ENCODE results near the gene HSPB8. TPM values are rescaled to one million over a fixed set of nuclear protein-coding genes. Genes with fewer than 3 reads are reported as not detected.

Gene HSPB8
- total and polyA plus RNA-seq, 2 of the 8 experiments (the other 6 are each of a cell fraction or from before 2014, with no cell fraction given) = 11.7 to 28.2 TPM

DNA sequence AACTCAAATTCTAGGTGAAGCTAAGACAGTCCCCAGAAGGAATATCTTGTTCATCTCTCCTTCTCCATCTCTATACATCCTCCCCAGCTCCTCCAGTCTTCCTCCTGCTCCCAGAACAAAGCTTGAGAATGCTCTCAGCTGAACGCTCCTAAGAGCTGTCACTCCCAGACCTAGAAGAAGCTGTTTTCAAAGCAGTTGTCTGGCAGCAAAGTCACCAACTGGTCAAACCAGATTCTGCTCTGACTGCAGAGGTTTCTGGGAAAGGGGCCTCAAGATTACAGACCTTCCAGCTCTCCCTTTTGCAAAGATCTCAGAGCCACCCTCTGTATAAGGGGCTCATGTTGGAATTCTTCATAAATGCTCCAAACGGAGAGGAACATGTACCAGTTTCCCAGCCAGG, 9.6 kb upstream of the HSPB8 start:
- no peaks in the 10 kb centered on the region for H3K79me2 ChIP-seq (ENCODE audit: control insufficient read depth in 1 of 2, insufficient read depth in 2 of 2, low read length in 2 of 2)
- no peak overlapping the region for H2BK15ac ChIP-seq (ENCODE audit: low read length)
- no peak overlapping the region for H3K4me3 ChIP-seq (ENCODE audit: extremely low read depth in 1 of 4, insufficient read depth in 2 of 4, low read depth in 3 of 4, low read length in 4 of 4)
- POLR2A ChIA-PET (ENCODE audit: partially characterized antibody) = no interaction called here
- no peaks in the 10 kb centered on the region; the same call in 1 of the 2 replicates for H3K23me2 ChIP-seq (ENCODE audit: low read depth, low read length)
- H2BK20ac ChIP-seq (ENCODE audit: low read length) = no peak overlapping the region
- H4K8ac ChIP-seq (ENCODE audit: extremely low read depth, insufficient read depth, low read length) = no peak overlapping the region
- 87% methylated on average over 2 of the region's 2 CpGs; no CpG with 5 or more reads in 1 of the 2 experiments for WGBS, 2 experiments (ENCODE audit: extremely low coverage in 1 of 2, insufficient coverage in 1 of 2, insufficient read length in 1 of 2, insufficient replicate concordance in 2 of 2, low coverage in 1 of 2, low lambda C conversion rate in 2 of 2, missing lambda C conversion rate in 1 of 2)
- no peaks in the 10 kb centered on the region for H4K20me1 ChIP-seq (replicated peaks in 1 of 2; ENCODE audit: control insufficient read depth in 1 of 2, insufficient read depth in 2 of 2, low read length in 2 of 2)
- H3K4me2 ChIP-seq (ENCODE audit: insufficient read depth in 1 of 2, low read depth in 2 of 2, low read length in 2 of 2) = no peak overlapping the region; a peak in 1 of 4 replicates
- H3K9me3 ChIP-seq (ENCODE audit: insufficient read depth in 2 of 2, low read depth in 1 of 2, low read length in 1 of 2) = no peaks in the 10 kb centered on the region
- H4K91ac ChIP-seq (replicated peaks; ENCODE audit: insufficient read length, low read length) = no peak overlapping the region
- no peak overlapping the region for H2BK5ac ChIP-seq (ENCODE audit: low read depth, low read length)
- H3K23ac ChIP-seq (ENCODE audit: insufficient read length) = no peak overlapping the region
- H4K5ac ChIP-seq (ENCODE audit: insufficient read length, low read depth, low read length) = no peak overlapping the region
- no peak overlapping the region for H3K14ac ChIP-seq (ENCODE audit: insufficient read length)
- no peak overlapping the region for H3K27ac ChIP-seq (ENCODE audit: low read depth, low read length)
- no peak for FAIRE-seq
- peaks cover 0 to 9% (median 4%) of the 10 kb centered on the region in 4 experiments; a peak in 6 of 7 replicates for H3K4me1 ChIP-seq (replicated peaks in 1 of 4; ENCODE audit: control insufficient read depth in 3 of 4, insufficient read depth in 4 of 4, low read length in 3 of 4)
- no peak overlapping the region for H3K56ac ChIP-seq (replicated peaks; ENCODE audit: insufficient read length, low read depth, low read length)
- CTCF ChIA-PET (ENCODE audit: partially characterized antibody) = interaction anchor here (1.0 to 1.1 kb wide), 2 partner anchors 13 to 24 kb away, joined by 3 to 5 read pairs; no protein-coding TSS in a partner anchor
- DNase-seq (ENCODE audit: low read depth in 1 of 2, low spot score in 2 of 2) = no peak
- no peak overlapping the region for H2BK120ac ChIP-seq (replicated peaks; ENCODE audit: low read depth, low read length)
- H3K36me3 ChIP-seq (ENCODE audit: control insufficient read depth in 2 of 4, insufficient read depth in 4 of 4, low read length in 3 of 4) = no peaks in the 10 kb centered on the region
- no peaks in the 10 kb centered on the region for H3K79me1 ChIP-seq (ENCODE audit: low read depth, low read length)
- no peak overlapping the region for H2AFZ ChIP-seq (ENCODE audit: low read length)
- no peak overlapping the region for H3K4ac ChIP-seq (replicated peaks; ENCODE audit: insufficient read length, low read depth, low read length)
- H3K9ac ChIP-seq (replicated peaks in 1 of 4; ENCODE audit: extremely low read depth in 1 of 4, low read depth in 3 of 4, low read length in 3 of 4) = no peak overlapping the region
- H3K27me3 ChIP-seq (replicated peaks in 1 of 4; ENCODE audit: control insufficient read depth in 3 of 4, extremely low read depth in 1 of 4, insufficient read depth in 3 of 4, low read length in 3 of 4) = no peaks in the 10 kb centered on the region
- H3K18ac ChIP-seq (ENCODE audit: extremely low read depth, low read length) = no peak overlapping the region
- no peak overlapping the region for H2AK5ac ChIP-seq (ENCODE audit: low read depth, low read length)
- H2BK12ac ChIP-seq (ENCODE audit: low read depth, low read length) = no peak overlapping the region
- TF ChIP-seq CHD2 (IDR thresholded peaks at IDR 0.05; ENCODE audit: low read length) (no peak), POU5F1 (IDR thresholded peaks at IDR 0.05; ENCODE audit: low read depth, low read length) (no peak), CBX8 (IDR thresholded peaks at IDR 0.05; ENCODE audit: borderline replicate concordance, low read depth, low read length) (no peak), HDAC6 (IDR thresholded peaks at IDR 0.05; ENCODE audit: low read depth, low read length) (no peak), CEBPB (IDR thresholded peaks at IDR 0.05; ENCODE audit: low read depth, low read length) (no peak), EGR1 (IDR thresholded peaks at IDR 0.05; ENCODE audit: borderline replicate concordance, low read depth, low read length) (no peak), SP1 (IDR thresholded peaks at IDR 0.05; ENCODE audit: low read depth, low read length) (no peak), BCL11A (IDR thresholded peaks at IDR 0.05; ENCODE audit: low read depth in 2 of 2, low read length in 2 of 2) (no peak), SAP30 (IDR thresholded peaks at IDR 0.05; ENCODE audit: insufficient read depth, insufficient replicate concordance, low read length) (no peak), TBP (IDR thresholded peaks at IDR 0.05; ENCODE audit: low read depth, low read length) (no peak), SIN3A (conservative IDR thresholded peaks at IDR 0.05 in 1 of 2, IDR thresholded peaks at IDR 0.05 in 1 of 2; ENCODE audit: low read depth in 1 of 2, low read length in 2 of 2) (no peak)
- TF ChIP-seq, protein P1, sequence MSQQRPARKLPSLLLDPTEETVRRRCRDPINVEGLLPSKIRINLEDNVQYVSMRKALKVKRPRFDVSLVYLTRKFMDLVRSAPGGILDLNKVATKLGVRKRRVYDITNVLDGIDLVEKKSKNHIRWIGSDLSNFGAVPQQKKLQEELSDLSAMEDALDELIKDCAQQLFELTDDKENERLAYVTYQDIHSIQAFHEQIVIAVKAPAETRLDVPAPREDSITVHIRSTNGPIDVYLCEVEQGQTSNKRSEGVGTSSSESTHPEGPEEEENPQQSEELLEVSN (IDR thresholded peaks at IDR 0.05) = no peak
- TF ChIP-seq, protein P2, sequence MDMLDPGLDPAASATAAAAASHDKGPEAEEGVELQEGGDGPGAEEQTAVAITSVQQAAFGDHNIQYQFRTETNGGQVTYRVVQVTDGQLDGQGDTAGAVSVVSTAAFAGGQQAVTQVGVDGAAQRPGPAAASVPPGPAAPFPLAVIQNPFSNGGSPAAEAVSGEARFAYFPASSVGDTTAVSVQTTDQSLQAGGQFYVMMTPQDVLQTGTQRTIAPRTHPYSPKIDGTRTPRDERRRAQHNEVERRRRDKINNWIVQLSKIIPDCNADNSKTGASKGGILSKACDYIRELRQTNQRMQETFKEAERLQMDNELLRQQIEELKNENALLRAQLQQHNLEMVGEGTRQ (IDR thresholded peaks at IDR 0.05; ENCODE audit: low read length) = no peak

Data from H1 (cell line).